ENCODE data around the gene MS4A6E. TPM values are rescaled to one million over a fixed set of nuclear protein-coding genes. Genes with fewer than 3 reads are reported as not detected.

Gene MS4A6E
- total and polyA plus RNA-seq, 2 of the 8 experiments (the other 6 are each of a cell fraction or from before 2014, with no cell fraction given): not detected

GRCh38 chr11:60390419-60390818 lies 63.4 kb downstream of the MS4A6E start:
- Histone ChIP-seq H2BK120ac (replicated peaks; ENCODE audit: low read depth, low read length) (no peak overlapping the region), H3K23me2 (ENCODE audit: low read depth, low read length) (no peaks in the 10 kb centered on the region), H3K14ac (ENCODE audit: insufficient read length) (no peak overlapping the region), H3K9ac (replicated peaks in 1 of 4; ENCODE audit: extremely low read depth in 1 of 4, low read depth in 3 of 4, low read length in 3 of 4) (no peak overlapping the region), H4K91ac (replicated peaks; ENCODE audit: insufficient read length, low read length) (no peak overlapping the region), H3K23ac (ENCODE audit: insufficient read length) (no peak overlapping the region), H3K79me2 (ENCODE audit: control insufficient read depth in 1 of 2, insufficient read depth in 2 of 2, low read length in 2 of 2) (no peaks in the 10 kb centered on the region), H2AFZ (ENCODE audit: low read length) (no peak overlapping the region), H3K27me3 (replicated peaks in 1 of 4; ENCODE audit: control insufficient read depth in 3 of 4, extremely low read depth in 1 of 4, insufficient read depth in 3 of 4, low read length in 3 of 4) (no peaks in the 10 kb centered on the region), H2BK20ac (ENCODE audit: low read length) (no peak overlapping the region), H3K4me2 (ENCODE audit: insufficient read depth in 1 of 2, low read depth in 2 of 2, low read length in 2 of 2) (no peak overlapping the region), H2BK15ac (ENCODE audit: low read length) (no peak overlapping the region), H2AK5ac (ENCODE audit: low read depth, low read length) (no peak overlapping the region), H3K4me3 (ENCODE audit: extremely low read depth in 1 of 4, insufficient read depth in 2 of 4, low read depth in 3 of 4, low read length in 4 of 4) (no peak overlapping the region), H3K36me3 (ENCODE audit: control insufficient read depth in 2 of 4, insufficient read depth in 4 of 4, low read length in 3 of 4) (no peaks in the 10 kb centered on the region), H3K4ac (replicated peaks; ENCODE audit: insufficient read length, low read depth, low read length) (no peak overlapping the region), H4K5ac (ENCODE audit: insufficient read length, low read depth, low read length) (no peak overlapping the region), H3K18ac (ENCODE audit: extremely low read depth, low read length) (no peak overlapping the region), H4K20me1 (replicated peaks in 1 of 2; ENCODE audit: control insufficient read depth in 1 of 2, insufficient read depth in 2 of 2, low read length in 2 of 2) (no peaks in the 10 kb centered on the region), H3K4me1 (replicated peaks in 1 of 4; ENCODE audit: control insufficient read depth in 3 of 4, insufficient read depth in 4 of 4, low read length in 3 of 4) (no peaks in the 10 kb centered on the region), H3K27ac (ENCODE audit: low read depth, low read length) (no peak overlapping the region), H2BK5ac (ENCODE audit: low read depth, low read length) (no peak overlapping the region), H2BK12ac (ENCODE audit: low read depth, low read length) (no peak overlapping the region), H3K9me3 (ENCODE audit: insufficient read depth in 2 of 2, low read depth in 1 of 2, low read length in 1 of 2) (no peaks in the 10 kb centered on the region), H3K56ac (replicated peaks; ENCODE audit: insufficient read length, low read depth, low read length) (no peak overlapping the region), H4K8ac (ENCODE audit: extremely low read depth, insufficient read depth, low read length) (no peak overlapping the region), H3K79me1 (ENCODE audit: low read depth, low read length) (no peaks in the 10 kb centered on the region)
- ChIA-PET POLR2A (ENCODE audit: partially characterized antibody) (no interaction called here), CTCF (ENCODE audit: partially characterized antibody) (interaction anchor here (0.9 to 1.3 kb wide), 3 partner anchors 27 to 228 kb away, joined by 3 to 4 read pairs (median 3); no protein-coding TSS in a partner anchor)
- DNase-seq (ENCODE audit: low read depth in 1 of 2, low spot score in 2 of 2) (no peak), FAIRE-seq (no peak)
- TF ChIP-seq NRF1 (IDR thresholded peaks at IDR 0.05; ENCODE audit: low read depth, low read length) (no peak), KDM1A (IDR thresholded peaks at IDR 0.05; ENCODE audit: borderline replicate concordance, low read length) (no peak), PHF8 (conservative IDR thresholded peaks at IDR 0.05; ENCODE audit: low read depth, low read length) (no peak), KDM5A (IDR thresholded peaks at IDR 0.05; ENCODE audit: low read length) (no peak), ATF3 (IDR thresholded peaks at IDR 0.05; ENCODE audit: insufficient read depth, low read depth, low read length) (no peak), RAD21 (IDR thresholded peaks at IDR 0.05 in 1 of 2, conservative IDR thresholded peaks at IDR 0.05 in 1 of 2; ENCODE audit: low read depth in 2 of 2, low read length in 2 of 2) (no peak), CBX8 (IDR thresholded peaks at IDR 0.05; ENCODE audit: borderline replicate concordance, low read depth, low read length) (no peak), RNF2 (IDR thresholded peaks at IDR 0.05; ENCODE audit: borderline replicate concordance, low read depth, low read length, missing control alignments, poor library complexity, severe bottlenecking) (no peak), CTCF (IDR thresholded peaks at IDR 0.05; ENCODE audit: control extremely low read depth in 1 of 3, insufficient read depth in 1 of 3, low read depth in 1 of 3, low read length in 3 of 3) (no peak), EP300 (IDR thresholded peaks at IDR 0.05; ENCODE audit: borderline replicate concordance in 1 of 2, low read depth in 2 of 2, low read length in 2 of 2) (no peak), TCF12 (IDR thresholded peaks at IDR 0.05; ENCODE audit: low read depth, low read length) (no peak)

Measured in H1 (cell line).